Neuronal stem cell (in vitro differentiated cells): Measurements from ENCODE around the gene ADK.

ENCODE experiments used
- DNase-seq: peaks from one replicate; pipeline ENCODE4 v3.0.0-alpha.2; 2013; ENCODE audit warnings: low spot score
- H2AFZ ChIP-seq: one replicate; pipeline ENCODE4 v1.6.1; 2013; ENCODE audit warnings: mild to moderate bottlenecking, low read length, inconsistent platforms
- H2AK5ac ChIP-seq: 2 replicates; pipeline ENCODE4 v1.6.1; 2013; ENCODE audit warnings: low read depth, mild to moderate bottlenecking, inconsistent platforms, low read length, moderate library complexity, mixed read lengths
- H2BK120ac ChIP-seq: 2 replicates; pipeline ENCODE4 v1.6.1; 2013; ENCODE audit warnings: low read depth, mild to moderate bottlenecking, inconsistent platforms, low read length, moderate library complexity, mixed read lengths
- H2BK12ac ChIP-seq: one replicate; pipeline ENCODE4 v1.6.1; 2013; ENCODE audit warnings: low read length, inconsistent platforms
- H2BK15ac ChIP-seq: 2 replicates; pipeline ENCODE4 v1.6.1; 2013; ENCODE audit warnings: mild to moderate bottlenecking, low read length, inconsistent platforms, mixed read lengths
- H2BK5ac ChIP-seq: one replicate; pipeline ENCODE4 v1.6.1; 2013; ENCODE audit warnings: inconsistent platforms, mild to moderate bottlenecking, low read length, moderate library complexity
- H3K14ac ChIP-seq: one replicate; pipeline ENCODE4 v1.6.1; 2013; ENCODE audit warnings: low read length, inconsistent platforms
- H3K18ac ChIP-seq: 2 replicates; pipeline ENCODE4 v1.6.1; 2013; ENCODE audit warnings: low read length, inconsistent platforms
- H3K23ac ChIP-seq: 2 replicates; pipeline ENCODE4 v1.6.1; 2013; ENCODE audit warnings: low read depth, mild to moderate bottlenecking, mixed read lengths, low read length, inconsistent platforms; ENCODE audit not compliant: poor library complexity
- H3K27ac ChIP-seq: replicated peaks from 3 replicates; pipeline ENCODE4 v1.5.1; 2013; ENCODE audit warnings: low read length, inconsistent platforms
- H3K27me3 ChIP-seq, 3 experiments: 2 replicates each; pipeline ENCODE4 v1.6.1; 2013; ENCODE audit warnings: low read length in 3 of 3, mild to moderate bottlenecking in 2 of 3, inconsistent platforms in 1 of 3, low read depth in 1 of 3, mixed read lengths in 1 of 3, moderate library complexity in 1 of 3; ENCODE audit not compliant: control insufficient read depth in 3 of 3, insufficient read depth in 3 of 3
- H3K36me3 ChIP-seq, 2 donors: replicated peaks in 1 of 2; 2 replicates each; pipeline ENCODE4 v1.6.1; 2013; ENCODE audit warnings: low read length in 2 of 2; ENCODE audit not compliant: control insufficient read depth in 2 of 2, insufficient read depth in 2 of 2
- H3K4ac ChIP-seq: 2 replicates; pipeline ENCODE4 v1.6.1; 2013; ENCODE audit warnings: inconsistent platforms, mild to moderate bottlenecking, low read length, moderate library complexity
- H3K4me1 ChIP-seq, 2 donors: 1 replicate in 1 of 2; 2 replicates in 1 of 2; pipeline ENCODE4 v1.6.1; 2013; ENCODE audit warnings: low read length in 2 of 2, low read depth in 1 of 2; ENCODE audit not compliant: control insufficient read depth in 2 of 2, insufficient read depth in 1 of 2
- H3K4me2 ChIP-seq: one replicate; pipeline ENCODE4 v1.6.1; 2013; ENCODE audit warnings: mild to moderate bottlenecking, low read length, inconsistent platforms; ENCODE audit not compliant: insufficient read depth, poor library complexity, severe bottlenecking
- H3K4me3 ChIP-seq, 2 donors: 2 replicates each; pipeline ENCODE4 v1.5.1; 2013; ENCODE audit warnings: low read length in 2 of 2, mild to moderate bottlenecking in 2 of 2, inconsistent platforms in 1 of 2, moderate library complexity in 1 of 2
- H3K79me1 ChIP-seq: one replicate; pipeline ENCODE4 v1.6.1; 2013; ENCODE audit warnings: low read depth, mild to moderate bottlenecking, inconsistent platforms, low read length, moderate library complexity
- H3K9ac ChIP-seq: one replicate; pipeline ENCODE4 v1.6.1; 2013; ENCODE audit warnings: mild to moderate bottlenecking, low read depth, low read length, inconsistent platforms; ENCODE audit not compliant: poor library complexity
- H3K9me3 ChIP-seq, 2 donors: replicated peaks in 1 of 2; 2 replicates each; pipeline versions ENCODE3 to v1.6.1; 2013; ENCODE audit warnings: low read length in 2 of 2, mild to moderate bottlenecking in 2 of 2, inconsistent platforms in 1 of 2, low read depth in 1 of 2, mixed read lengths in 1 of 2, moderate library complexity in 1 of 2; ENCODE audit not compliant: control insufficient read depth in 2 of 2, insufficient read depth in 1 of 2
- H4K8ac ChIP-seq: one replicate; pipeline ENCODE4 v1.6.1; 2013; ENCODE audit warnings: low read depth, mild to moderate bottlenecking, inconsistent platforms, low read length, moderate library complexity
- H4K91ac ChIP-seq: one replicate; pipeline ENCODE4 v1.6.1; 2013; ENCODE audit warnings: low read length, low read depth, mild to moderate bottlenecking, inconsistent platforms; ENCODE audit not compliant: poor library complexity
- WGBS, 2 donors: extraction: QIAGEN DNeasy Blood & Tissue Kit; methylation state at CpG; one replicate each; pipeline ENCODE4 v1.1.7; 2013; ENCODE audit warnings: missing lambda C conversion rate in 2 of 2, mixed read lengths in 1 of 2; ENCODE audit not compliant: insufficient read length in 2 of 2, insufficient replicate concordance in 1 of 2; ENCODE audit errors: extremely low coverage in 2 of 2; 5-methylcytosine and 5-hydroxymethylcytosine counted together

ADK gene

GRCh38 chr10:74400186-74400585 lies 249.2 kb downstream of the ADK start:
- Histone ChIP-seq H3K9ac (no peak overlapping the region), H3K14ac (no peak overlapping the region), H3K27ac (no peak overlapping the region), H2BK120ac (no peak overlapping the region), H3K9me3 (peaks cover 0 to 2% of the 10 kb centered on the region in 2 donors), H3K23ac (no peak overlapping the region), H4K8ac (no peak overlapping the region), H3K4ac (no peak overlapping the region), H2AFZ (no peak overlapping the region), H2AK5ac (no peak overlapping the region), H2BK5ac (no peak overlapping the region), H3K18ac (no peak overlapping the region), H2BK12ac (no peak overlapping the region), H3K4me1 (no peaks in the 10 kb centered on the region), H3K36me3 (peaks cover 0 to 6% of the 10 kb centered on the region in 2 donors), H3K4me3 (no peak overlapping the region), H2BK15ac (no peak overlapping the region), H4K91ac (no peak overlapping the region), H3K27me3 (no peaks in the 10 kb centered on the region), H3K4me2 (no peak overlapping the region), H3K79me1 (no peaks in the 10 kb centered on the region)
- DNase-seq: no peak
- no CpG with 5 or more reads among the region's 3 CpGs for WGBS, 2 donors

GRCh38 chr10:74406006-74406405 lies 255.0 kb downstream of the ADK start:
- Histone ChIP-seq H3K79me1 (peaks cover 1% of the 10 kb centered on the region), H2AK5ac (no peak overlapping the region), H3K14ac (no peak overlapping the region), H2BK120ac (no peak overlapping the region), H3K23ac (no peak overlapping the region), H2BK12ac (no peak overlapping the region), H3K27ac (no peak overlapping the region), H3K9me3 (no peaks in the 10 kb centered on the region), H2AFZ (no peak overlapping the region), H3K4me3 (no peak overlapping the region), H3K4ac (no peak overlapping the region), H4K8ac (no peak overlapping the region), H3K36me3 (no peaks in the 10 kb centered on the region), H2BK5ac (no peak overlapping the region), H3K4me1 (no peaks in the 10 kb centered on the region), H3K4me2 (no peak overlapping the region), H3K9ac (no peak overlapping the region), H2BK15ac (no peak overlapping the region), H3K18ac (no peak overlapping the region), H4K91ac (no peak overlapping the region), H3K27me3 (no peaks in the 10 kb centered on the region)
- WGBS, 2 donors: no CpG with 5 or more reads among the region's 1 CpG
- DNase-seq: no peak

GRCh38 chr10:74415146-74415839 lies 264.3 kb downstream of the ADK start:
- H2AK5ac ChIP-seq: no peak overlapping the region
- no peak overlapping the region for H3K4ac ChIP-seq
- H3K27ac ChIP-seq: no peak overlapping the region
- no peak overlapping the region for H3K4me2 ChIP-seq
- H3K23ac ChIP-seq: no peak overlapping the region
- no peak overlapping the region for H3K9ac ChIP-seq
- H3K36me3 ChIP-seq: peaks cover 0 to 6% of the 10 kb centered on the region in 2 donors
- H3K18ac ChIP-seq: no peak overlapping the region
- H4K8ac ChIP-seq: no peak overlapping the region
- H4K91ac ChIP-seq: no peak overlapping the region
- no peak overlapping the region for H2AFZ ChIP-seq
- H3K4me3 ChIP-seq: no peak overlapping the region
- no peak overlapping the region for H2BK15ac ChIP-seq
- H3K27me3 ChIP-seq: no peaks in the 10 kb centered on the region
- no peak overlapping the region for H3K14ac ChIP-seq
- no peak for DNase-seq
- H3K9me3 ChIP-seq: peaks cover 3 to 13% of the 10 kb centered on the region in 2 donors
- H2BK5ac ChIP-seq: no peak overlapping the region
- H3K79me1 ChIP-seq: no peaks in the 10 kb centered on the region
- no peak overlapping the region for H2BK12ac ChIP-seq
- H3K4me1 ChIP-seq: peaks cover 0 to 25% of the 10 kb centered on the region in 2 donors
- no peak overlapping the region for H2BK120ac ChIP-seq

- H4K8ac ChIP-seq: no peak overlapping the region
- no peak overlapping the region for H3K9ac ChIP-seq
- no peaks in the 10 kb centered on the region for H3K36me3 ChIP-seq
- H3K4me2 ChIP-seq: no peak overlapping the region
- H3K14ac ChIP-seq: no peak overlapping the region
- peaks cover 0 to 7% of the 10 kb centered on the region in 2 donors for H3K9me3 ChIP-seq
- H3K4me3 ChIP-seq: no peak overlapping the region
- no peak overlapping the region for H4K91ac ChIP-seq
- peak overlapping the region; percentile 2 for H2AFZ ChIP-seq
- no peaks in the 10 kb centered on the region for H3K27me3 ChIP-seq
- H2BK120ac ChIP-seq: no peak overlapping the region
- no peak overlapping the region for H2BK5ac ChIP-seq
- H3K23ac ChIP-seq: no peak overlapping the region
- peaks cover 0 to 27% of the 10 kb centered on the region in 2 donors for H3K4me1 ChIP-seq
- no peak for DNase-seq
- no peak overlapping the region for H3K18ac ChIP-seq
- no peak overlapping the region for H2BK12ac ChIP-seq
- no peak overlapping the region for H3K4ac ChIP-seq
- H2AK5ac ChIP-seq: no peak overlapping the region
- no peaks in the 10 kb centered on the region for H3K79me1 ChIP-seq
- no peak overlapping the region for H3K27ac ChIP-seq
- WGBS, 2 donors: no CpG with 5 or more reads among the region's 1 CpG
- H2BK15ac ChIP-seq: no peak overlapping the region
These were observed 266.4 kb downstream of the ADK start for GRCh38 chr10:74417397-74417796.
